Astrocyte of the cerebellum (primary cell): ENCODE measurements around the gene GNB5.

Experiments
- DNase-seq: peaks from one replicate; pipeline ENCODE4 v3.0.0-alpha.2; 2011; ENCODE audit warnings: low read depth
- H3K4me3 ChIP-seq: 2 replicates; pipeline ENCODE4 v1.5.1; 2011; ENCODE audit warnings: mild to moderate bottlenecking, low read depth, low read length, moderate library complexity
- CTCF ChIP-seq: IDR thresholded peaks from 2 replicates; pipeline ENCODE4 v1.5.1; 2012; ENCODE audit warnings: low read length, low read depth, moderate library complexity, mild to moderate bottlenecking; ENCODE audit errors: missing control alignments
- in situ Hi-C: cut with HindIII; loops from 2 replicates; pipeline ENCODE4 v1.10.0; 2017; ENCODE audit warnings: low sequenced_read_pairs

GNB5 gene

DNA sequence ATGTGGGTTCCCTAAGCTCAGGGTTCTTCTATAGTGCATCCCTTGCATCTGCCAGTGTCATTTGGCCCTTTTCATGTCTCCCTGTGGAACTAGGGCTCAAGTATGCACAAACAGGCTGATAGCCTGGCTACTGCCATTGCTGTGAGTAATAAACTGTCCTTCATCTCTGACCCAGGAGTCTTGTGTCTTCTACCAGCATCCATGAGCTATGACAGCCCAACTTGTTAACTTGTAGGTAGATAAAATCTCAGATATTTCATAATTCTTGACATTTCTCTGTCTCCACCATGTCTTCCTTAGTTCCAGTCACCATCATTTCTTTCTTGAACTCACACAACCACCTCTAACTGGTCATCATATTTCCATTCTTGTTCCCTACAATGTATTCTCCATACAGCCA is 59.1 kb downstream of the GNB5 start:
- no peak overlapping the region for H3K4me3 ChIP-seq
- DNase-seq = no peak
- TF ChIP-seq CTCF = no peak
- in situ Hi-C loops = no loop called here

- no peak for DNase-seq
- no peak for TF ChIP-seq CTCF
- in situ Hi-C loops = no loop called here
- H3K4me3 ChIP-seq = no peak overlapping the region
Measured at GRCh38 chr15:52128568-52128967, 62.6 kb downstream of the GNB5 start.

GRCh38 chr15:52124270-52124880 is 66.8 kb downstream of the GNB5 start:
- in situ Hi-C loops = no loop called here
- no peak overlapping the region for H3K4me3 ChIP-seq
- DNase-seq = no peak
- no peak for TF ChIP-seq CTCF

- in situ Hi-C loops = no loop called here
- no peak overlapping the region for H3K4me3 ChIP-seq
- no peak for TF ChIP-seq CTCF
- no peak for DNase-seq
Measured at GRCh38 chr15:52121896-52122295, 69.3 kb downstream of the GNB5 start.

DNA sequence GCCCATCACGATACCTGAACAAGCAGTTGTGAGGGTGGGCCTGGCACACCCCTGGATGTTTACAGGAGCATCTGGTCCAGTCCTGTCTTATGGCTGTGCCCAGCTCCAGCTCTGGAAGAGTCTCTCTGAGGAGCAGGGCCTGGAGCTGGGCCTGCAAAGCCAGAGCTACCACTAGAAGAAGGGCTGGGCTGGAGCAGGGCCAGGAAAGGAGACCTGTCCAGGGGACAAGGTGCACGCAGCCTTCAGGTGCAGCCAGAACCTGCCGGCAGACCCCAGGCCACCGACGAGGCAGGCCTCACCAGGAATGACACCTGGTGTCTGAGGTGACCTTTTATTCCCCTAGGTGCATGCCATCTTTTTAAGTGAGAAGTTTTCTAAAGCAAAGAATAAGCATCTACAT is 70.2 kb downstream of the GNB5 start:
- no peak for TF ChIP-seq CTCF
- in situ Hi-C loops = no loop called here
- DNase-seq = no peak
- no peak overlapping the region for H3K4me3 ChIP-seq

DNA sequence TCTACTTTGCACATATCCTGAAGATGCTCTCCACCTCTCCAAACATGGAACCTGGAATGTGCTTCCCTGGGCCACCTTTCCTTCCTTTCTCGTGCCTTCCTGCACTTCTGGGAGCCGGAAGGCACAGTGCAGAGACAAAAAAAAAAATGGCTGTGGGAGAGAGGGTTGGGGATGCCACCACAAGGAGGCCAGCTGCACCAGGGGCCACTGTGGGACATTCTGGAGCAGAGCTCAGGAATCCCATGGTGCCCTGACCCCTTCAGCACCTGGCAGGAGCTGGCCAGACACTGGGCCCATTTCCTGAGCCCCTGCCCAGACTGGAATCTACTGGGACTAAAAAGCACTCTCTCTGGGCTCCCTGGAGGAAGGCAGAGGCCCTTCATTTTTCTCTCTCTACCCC is 70.7 kb downstream of the GNB5 start:
- H3K4me3 ChIP-seq = no peak overlapping the region
- no peak for TF ChIP-seq CTCF
- no peak for DNase-seq
- in situ Hi-C loops = no loop called here
